CD4-positive, alpha-beta T cell treated with Interleukin-17A for 1 hour (primary cell): ENCODE results near the gene SUCO.
A peak's percentile ranks its signal among the peaks of the same experiment; 100 is the strongest.
"Not testable (repeated sequence)": the region's sequence is repeated elsewhere in the genome, so short reads cannot be mapped to it uniquely, and the experiment has no call there.

ENCODE experiments used
- DNase-seq: peaks from one replicate; pipeline ENCODE4 v3.0.0-alpha.2; 2020

SUCO gene

DNA sequence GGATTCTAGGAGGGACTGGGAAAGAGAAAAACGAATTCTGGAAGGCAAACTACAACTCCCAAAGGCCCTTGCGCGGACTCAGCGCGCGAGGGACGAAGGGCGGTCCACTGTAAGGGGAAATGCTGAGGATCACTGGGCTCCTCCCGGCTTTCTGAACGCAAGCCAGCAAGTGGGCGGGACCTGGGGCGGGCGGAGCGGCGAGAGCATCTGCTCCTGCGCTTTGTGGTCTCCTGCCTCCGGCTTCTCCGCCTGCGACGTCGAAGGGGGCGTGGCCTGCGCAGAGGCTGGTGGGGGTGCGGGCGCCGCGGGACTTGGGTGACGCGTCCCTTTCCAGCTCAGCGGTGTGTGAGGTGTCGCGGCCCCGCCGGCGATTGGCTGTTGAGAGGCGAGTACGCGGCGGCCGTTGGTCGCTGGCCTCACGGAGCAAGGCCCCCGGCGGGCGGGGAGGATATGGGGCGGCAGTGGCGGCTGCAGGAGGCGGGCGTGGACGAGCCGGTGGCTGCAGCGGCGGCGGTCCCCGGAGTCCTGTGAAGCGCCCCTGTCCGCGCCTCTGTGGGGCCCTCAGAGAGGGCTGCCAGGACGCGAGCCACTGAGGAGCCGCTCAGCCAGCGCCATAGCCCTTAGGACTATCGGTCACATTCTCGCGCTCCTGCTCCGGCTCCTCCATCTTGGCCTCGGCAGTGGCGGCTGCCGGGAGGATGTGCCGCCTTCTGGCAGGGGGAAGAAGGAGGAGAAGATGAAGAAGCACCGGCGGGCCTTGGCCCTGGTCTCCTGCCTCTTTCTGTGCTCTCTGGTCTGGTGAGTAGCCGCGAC, at the start of gene SUCO:
Gene SUCO (plus strand): TSS at position 451 of the 813 bp plus-strand sequence. CDS start 286 bp downstream, at position 737.
- peak; percentile 100 for DNase-seq

DNA sequence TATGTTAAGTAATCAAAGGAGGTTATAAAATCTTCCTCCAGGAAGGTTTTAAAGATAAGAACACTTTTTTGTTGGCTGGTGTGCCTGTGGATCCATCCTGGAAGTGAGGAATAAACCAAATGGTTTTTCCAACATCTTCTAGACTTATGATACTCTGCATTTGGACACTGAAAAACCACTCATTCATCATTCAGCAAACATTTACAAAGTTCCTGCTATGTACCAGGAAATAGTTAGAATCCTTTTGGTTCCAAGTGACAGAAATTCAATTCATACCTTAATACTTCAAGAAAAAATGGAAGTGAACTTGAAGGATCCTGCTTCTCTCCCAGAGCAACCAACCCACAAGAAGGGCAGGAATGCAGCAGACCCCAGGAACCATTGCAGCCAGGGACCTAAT, 49.5 kb upstream of the SUCO start:
- no peak for DNase-seq

GRCh38 chr1:172484252-172484651, 48.7 kb upstream of the SUCO start:
- no peak for DNase-seq

DNA sequence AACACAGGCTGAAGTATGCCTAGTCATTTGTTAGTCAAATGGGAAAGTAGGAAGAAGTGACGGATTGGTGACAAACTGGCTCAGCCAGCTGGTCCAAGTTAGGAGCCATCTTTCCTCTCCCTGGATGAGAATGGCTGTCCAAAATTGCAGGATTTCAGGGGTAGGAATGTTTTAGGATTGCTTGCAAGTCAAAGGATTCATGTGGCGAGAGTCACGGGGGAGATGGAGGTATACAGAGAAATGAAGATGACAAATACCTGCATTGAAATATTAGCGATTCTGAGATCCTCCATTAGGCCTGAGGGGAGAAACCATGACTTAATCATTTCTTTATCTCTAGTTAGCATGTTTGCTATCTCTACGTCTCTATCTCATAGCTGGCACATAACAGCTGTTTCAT, 47.3 kb upstream of the SUCO start:
- DNase-seq: no peak

DNA sequence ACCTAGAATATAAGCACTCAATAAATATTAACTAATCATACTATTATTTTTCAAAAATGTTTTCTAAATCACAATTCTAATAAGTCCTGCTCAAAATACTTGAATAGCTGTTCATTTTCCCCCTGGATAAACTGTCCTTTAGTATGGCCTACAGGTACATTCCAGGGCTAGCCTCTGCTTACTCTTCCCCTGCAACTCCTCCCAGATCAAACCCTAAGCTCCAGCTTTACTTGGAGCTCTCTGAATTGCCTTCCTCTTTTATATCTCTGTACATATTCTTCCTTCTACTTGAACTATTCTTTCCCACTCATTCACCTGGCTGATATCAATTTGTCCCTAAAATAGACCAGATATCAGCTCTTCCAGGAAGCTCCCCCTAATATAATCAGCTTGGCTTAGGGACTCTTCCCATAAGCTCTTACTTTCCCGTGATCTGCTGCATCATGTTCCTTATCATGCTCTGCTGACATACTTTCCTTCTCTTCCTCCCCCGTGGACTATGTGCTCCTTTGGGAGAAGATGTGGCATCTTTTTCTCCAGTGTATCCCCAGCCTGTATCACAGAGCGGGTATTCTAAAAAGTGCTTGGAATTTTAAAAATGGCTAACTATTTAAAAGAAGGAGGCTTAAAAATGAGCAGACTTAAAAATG, 46.0 kb upstream of the SUCO start:
- no peak for DNase-seq

DNA sequence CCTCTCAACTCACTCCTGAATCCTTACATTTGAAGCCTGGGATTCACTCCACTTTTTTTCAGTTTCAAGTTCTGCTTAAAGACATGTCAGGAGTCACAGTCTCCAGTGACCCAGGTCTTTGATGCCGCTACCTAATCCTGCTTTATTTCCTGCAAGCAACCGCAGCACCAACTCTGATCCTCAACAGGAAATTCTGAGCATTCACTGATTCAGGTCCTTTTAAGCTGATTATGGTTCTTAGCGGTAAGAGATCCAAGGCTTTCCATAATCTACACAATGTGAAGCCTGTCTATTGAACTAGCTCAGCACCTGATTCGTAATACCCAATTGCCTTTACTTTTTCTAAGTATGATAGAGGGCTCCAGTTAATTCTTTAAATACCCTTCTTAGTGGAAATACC, 45.4 kb upstream of the SUCO start:
- no peak for DNase-seq

DNA sequence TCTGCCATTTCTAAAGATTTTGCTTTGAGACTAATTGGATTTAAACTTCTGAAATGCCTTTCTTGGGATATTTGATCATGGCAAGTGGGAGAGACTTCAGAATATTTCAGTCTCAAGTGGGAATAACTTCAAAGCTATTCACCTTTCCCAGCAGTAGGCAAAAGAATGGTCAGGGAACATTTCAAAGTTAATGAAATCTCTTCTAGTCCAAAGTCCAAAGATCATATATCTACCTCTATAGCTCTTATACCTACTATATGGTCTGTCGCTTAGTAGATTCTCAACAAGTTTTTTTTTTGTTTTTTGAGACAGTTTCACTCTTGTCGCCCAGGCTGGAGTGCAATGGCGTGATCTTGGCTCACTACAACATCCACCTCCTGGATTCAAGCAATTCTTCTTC, 44.6 kb upstream of the SUCO start:
- no peak for DNase-seq

- DNase-seq: no peak
Observed at GRCh38 chr1:172489847-172490246, 43.1 kb upstream of the SUCO start.

- DNase-seq: no peak
Observed at GRCh38 chr1:172492421-172492820, 40.5 kb upstream of the SUCO start.

GRCh38 chr1:172494166-172494565, 38.8 kb upstream of the SUCO start:
- DNase-seq: no peak

DNA sequence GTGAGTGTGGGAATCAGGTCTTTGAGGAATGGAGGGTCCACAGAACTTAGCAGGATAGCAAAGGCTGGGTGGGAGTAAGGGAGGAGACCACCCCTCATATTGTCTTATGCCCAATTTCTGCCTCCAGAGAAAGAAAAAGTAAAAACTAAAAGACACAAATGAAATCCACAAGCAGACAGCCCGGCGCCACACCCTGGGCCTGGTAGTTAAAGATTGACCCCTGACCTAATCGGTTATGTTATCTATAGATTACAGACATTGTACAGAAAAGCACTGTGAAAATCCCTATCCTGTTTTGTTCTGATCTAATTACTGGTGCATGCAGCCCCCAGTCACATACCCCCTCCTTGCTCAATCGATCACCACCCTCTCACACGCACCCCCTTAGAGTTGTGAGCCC, 36.8 kb upstream of the SUCO start:
- not testable (repeated sequence) for DNase-seq

GRCh38 chr1:172496678-172497077, 36.3 kb upstream of the SUCO start:
- DNase-seq: no peak

DNA sequence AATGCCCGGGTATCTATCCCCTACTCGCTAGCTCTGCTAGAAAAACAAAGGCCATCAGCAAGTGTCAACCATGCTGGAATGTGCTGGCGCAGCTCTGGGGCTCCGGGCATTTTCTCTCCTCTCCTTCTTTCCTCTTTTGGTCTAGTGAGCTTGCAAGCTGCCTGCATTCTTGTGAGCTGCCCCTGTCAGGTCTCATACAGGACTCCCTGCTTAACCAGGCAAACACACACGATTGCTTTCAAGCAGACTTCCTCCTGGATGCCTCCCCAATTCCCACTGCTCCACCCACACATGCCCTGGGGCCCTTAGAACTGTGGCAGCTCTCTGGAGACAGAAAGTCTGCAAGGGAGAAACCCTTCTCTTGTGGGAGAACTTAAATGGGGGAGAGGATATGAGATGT, 35.7 kb upstream of the SUCO start:
- DNase-seq: no peak

DNA sequence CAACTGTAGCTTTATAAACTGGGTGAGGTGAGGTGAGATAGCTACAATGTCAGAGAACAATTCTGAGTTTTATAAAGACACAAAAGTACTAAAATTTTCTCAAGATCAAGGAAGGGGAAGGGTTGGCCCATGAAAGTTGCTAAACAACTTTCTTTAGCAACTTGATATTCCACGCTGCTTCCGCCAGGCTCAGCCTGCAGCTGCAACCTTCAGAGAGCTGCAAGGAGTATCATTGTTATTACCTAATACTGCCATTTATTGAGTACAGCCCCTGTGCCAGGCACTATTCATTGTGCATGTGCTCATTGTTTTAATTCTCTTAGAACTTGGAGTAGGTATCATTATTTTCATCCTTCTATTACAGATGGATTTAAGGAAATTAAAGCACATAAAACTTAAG, 34.1 kb upstream of the SUCO start:
- no peak for DNase-seq

DNA sequence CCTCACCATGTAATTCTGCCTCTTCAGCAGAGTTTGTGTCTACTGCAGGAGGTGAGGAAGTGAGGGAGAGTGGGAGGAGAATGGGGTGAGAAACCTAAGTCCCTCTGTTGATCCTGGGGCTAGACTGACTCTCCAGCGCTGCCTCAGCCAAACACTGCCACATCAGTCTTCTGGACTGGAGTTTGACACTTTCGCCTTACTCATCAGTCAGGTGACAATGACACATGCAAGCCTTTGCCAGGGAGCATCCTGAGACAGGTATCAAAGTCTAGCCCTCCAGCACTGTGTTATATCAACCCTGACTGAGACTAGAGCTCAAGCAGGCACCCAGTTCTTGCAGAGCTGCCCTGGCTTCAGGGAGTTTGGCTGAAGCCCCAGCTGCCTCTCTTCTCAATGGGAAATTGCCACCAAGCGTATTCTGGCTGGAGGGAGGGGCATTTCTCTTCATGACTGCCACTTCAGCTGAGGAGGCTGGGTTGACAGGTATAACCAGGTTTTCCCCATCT, 33.3 kb upstream of the SUCO start:
- DNase-seq: no peak

GRCh38 chr1:172500207-172500606, 32.7 kb upstream of the SUCO start:
- DNase-seq: no peak

- DNase-seq: no peak
Observed at GRCh38 chr1:172507741-172508140, 25.2 kb upstream of the SUCO start.

DNA sequence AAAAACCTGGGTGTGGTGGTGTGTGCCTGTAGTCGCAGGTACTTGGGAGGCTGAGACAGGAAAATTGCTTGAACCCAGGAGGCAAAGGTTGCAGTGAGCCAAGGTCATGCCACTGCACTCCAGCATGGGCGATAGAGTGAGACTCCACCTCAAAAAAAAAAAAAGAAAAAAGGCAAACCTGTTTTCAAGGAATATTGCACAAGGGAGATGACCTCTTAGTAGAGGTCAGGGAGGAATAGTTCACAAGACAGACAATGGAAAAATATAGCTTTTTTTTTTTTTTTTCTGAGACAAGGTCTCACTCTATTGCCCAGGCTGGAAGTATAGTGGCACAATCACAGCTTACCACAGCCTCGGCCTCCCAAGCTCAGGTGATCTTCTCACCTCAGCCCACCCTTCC, 22.5 kb upstream of the SUCO start:
- no peak for DNase-seq

DNA sequence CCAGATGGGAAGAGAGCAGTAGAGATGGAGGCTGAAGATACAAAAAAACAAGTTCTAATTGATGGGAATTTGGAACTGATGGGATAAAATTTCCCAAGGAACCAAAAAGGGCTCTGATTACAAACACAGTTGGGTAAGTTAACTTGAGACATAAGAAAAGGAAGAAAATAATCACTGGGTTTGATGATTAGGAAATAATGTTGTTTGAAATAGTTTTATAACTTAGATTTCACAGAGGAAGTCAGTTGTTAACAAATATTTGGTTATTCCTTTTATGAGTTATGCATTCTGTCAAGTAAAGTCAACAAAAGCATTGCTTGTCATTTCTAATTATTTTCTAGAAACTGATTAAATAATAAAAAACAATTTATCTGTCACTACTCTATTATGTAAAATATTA, 20.4 kb upstream of the SUCO start:
- DNase-seq: no peak

GRCh38 chr1:172513479-172513878, 19.5 kb upstream of the SUCO start:
- no peak for DNase-seq

DNA sequence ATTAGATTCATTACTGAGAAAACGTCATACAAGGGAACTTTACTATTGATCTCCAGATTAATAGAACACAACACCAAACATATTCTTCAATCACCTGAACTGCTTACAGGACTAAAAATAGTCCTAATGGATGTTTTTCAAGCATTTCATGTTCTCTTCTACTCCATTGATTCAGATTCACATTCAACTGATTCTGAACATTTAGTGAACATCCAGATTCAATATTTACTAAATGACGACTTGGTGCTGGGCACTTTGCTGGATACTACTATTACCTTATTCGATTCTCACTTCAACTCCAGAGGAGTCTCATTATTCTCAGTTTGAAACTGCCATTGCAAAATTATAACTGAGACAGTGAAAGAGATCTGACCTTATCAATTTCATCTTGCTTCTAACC, 18.8 kb upstream of the SUCO start:
- DNase-seq: no peak

- no peak for DNase-seq
Observed at GRCh38 chr1:172515436-172515835, 17.5 kb upstream of the SUCO start.

- no peak for DNase-seq
Observed at GRCh38 chr1:172515927-172516326, 17.0 kb upstream of the SUCO start.

- no peak for DNase-seq
Observed at GRCh38 chr1:172517081-172517480, 15.9 kb upstream of the SUCO start.

DNA sequence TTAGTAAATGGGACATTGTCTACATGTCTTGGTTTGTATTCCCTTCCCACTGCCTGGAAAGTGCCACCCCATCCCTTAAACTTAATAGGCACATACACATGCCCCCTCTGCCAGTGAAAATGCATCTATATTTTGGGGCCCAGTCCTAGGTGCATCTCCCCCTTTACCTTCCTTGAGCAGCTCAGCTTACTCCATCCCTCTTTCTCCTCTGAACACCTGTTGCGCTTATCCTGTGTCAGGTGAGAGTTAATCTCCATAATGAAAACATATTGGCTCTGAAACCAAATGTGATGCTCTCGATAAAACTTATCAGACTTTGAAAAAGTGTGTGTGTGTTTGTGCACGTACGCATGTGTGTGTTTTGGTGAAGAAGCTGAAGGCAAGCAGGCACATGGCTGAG, 15.4 kb upstream of the SUCO start:
- DNase-seq: no peak
